ENCODE results near the gene PNP. TPM values are rescaled to one million over a fixed set of nuclear protein-coding genes. Genes with fewer than 3 reads are reported as not detected.
A peak's percentile ranks its signal among the peaks of the same experiment; 100 is the strongest.

Gene PNP
- total RNA-seq, 2 experiments from 2014 or later = 73.6 to 77.2 TPM

DNA sequence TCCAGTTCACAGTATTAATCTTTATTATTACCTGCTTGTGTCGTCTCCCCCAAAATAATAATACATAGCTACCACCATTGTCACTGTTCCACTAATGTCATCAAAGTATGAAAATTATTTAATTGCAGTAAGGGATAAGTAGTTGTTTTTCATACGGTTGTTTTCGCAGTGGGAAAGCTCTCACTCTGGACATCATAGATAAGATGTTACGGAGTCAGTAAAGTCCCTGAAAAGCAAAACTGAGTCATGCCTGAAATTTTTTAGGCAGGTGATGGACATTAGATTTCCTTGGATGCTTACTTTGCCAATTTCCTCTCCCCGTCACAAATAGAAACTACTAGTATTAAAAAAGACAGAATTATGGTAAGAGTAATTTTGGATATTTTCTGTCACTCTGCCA is 13.2 kb downstream of the PNP start:
- H3K9me3 ChIP-seq (ENCODE audit: control insufficient read depth in 1 of 2, insufficient read depth in 1 of 2, low read length in 2 of 2) = no peaks in the 10 kb centered on the region

DNA sequence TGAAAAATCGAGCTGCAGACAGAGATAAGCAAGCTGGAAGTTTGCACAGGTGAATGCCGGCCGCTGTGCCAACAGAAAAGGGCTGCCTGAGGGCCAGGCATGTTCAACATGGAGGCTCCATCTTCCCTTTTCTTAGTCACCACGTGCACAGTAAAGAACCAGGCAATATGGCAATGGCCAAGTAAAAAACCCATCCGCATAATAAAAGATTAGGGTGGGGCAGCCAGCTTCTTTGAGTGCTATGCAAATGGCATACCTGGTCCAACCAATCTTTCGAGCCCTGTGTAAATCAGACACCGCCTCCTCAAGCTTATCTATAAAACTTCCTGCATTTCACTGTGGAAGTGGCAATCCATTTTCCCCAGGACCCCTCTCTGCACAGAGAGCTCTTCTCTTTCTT is 16.7 kb downstream of the PNP start:
- Mint-ChIP-seq H3K4me3 (no peak overlapping the region), H3K4me1 (ENCODE audit: low read depth) (peaks cover 90% of the 10 kb centered on the region), H3K27ac (peak overlapping the region; percentile 0), H3K27me3 (no peaks in the 10 kb centered on the region), H3K9me3 (no peaks in the 10 kb centered on the region), H3K36me3 (ENCODE audit: low read depth) (no peaks in the 10 kb centered on the region)
- intact Hi-C loops (cut with DNase I, micrococcal nuclease) = no loop called here
- H3K4me3 ChIP-seq (ENCODE audit: low read length) = no peak overlapping the region
- DNase-seq (no peak), ATAC-seq (ENCODE audit: poor library complexity) (no peak)
- ChIA-PET CTCF (no interaction called here), POLR2A (interaction anchor here (2.7 to 6.0 kb wide), 3 partner anchors 8 to 31 kb away, joined by 14 to 50 read pairs (median 19); partner anchors contain the start of genes APEX1, OSGEP and PIP4P1)
- H3K4me1 ChIP-seq (ENCODE audit: insufficient read depth, low read length) = peaks cover 52% of the 10 kb centered on the region
- H3K36me3 ChIP-seq (ENCODE audit: insufficient read depth, low read length) = no peaks in the 10 kb centered on the region
- no peaks in the 10 kb centered on the region for H3K27me3 ChIP-seq (ENCODE audit: control insufficient read depth in 1 of 2, insufficient read depth in 2 of 2, low read length in 2 of 2)
- H3K27ac ChIP-seq (ENCODE audit: low read depth in 1 of 2, low read length in 2 of 2) = no peak overlapping the region
- TF ChIP-seq, protein P1, sequence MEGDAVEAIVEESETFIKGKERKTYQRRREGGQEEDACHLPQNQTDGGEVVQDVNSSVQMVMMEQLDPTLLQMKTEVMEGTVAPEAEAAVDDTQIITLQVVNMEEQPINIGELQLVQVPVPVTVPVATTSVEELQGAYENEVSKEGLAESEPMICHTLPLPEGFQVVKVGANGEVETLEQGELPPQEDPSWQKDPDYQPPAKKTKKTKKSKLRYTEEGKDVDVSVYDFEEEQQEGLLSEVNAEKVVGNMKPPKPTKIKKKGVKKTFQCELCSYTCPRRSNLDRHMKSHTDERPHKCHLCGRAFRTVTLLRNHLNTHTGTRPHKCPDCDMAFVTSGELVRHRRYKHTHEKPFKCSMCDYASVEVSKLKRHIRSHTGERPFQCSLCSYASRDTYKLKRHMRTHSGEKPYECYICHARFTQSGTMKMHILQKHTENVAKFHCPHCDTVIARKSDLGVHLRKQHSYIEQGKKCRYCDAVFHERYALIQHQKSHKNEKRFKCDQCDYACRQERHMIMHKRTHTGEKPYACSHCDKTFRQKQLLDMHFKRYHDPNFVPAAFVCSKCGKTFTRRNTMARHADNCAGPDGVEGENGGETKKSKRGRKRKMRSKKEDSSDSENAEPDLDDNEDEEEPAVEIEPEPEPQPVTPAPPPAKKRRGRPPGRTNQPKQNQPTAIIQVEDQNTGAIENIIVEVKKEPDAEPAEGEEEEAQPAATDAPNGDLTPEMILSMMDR (IDR thresholded peaks at IDR 0.05) = no peak
- H3K9me3 ChIP-seq (ENCODE audit: control insufficient read depth in 1 of 2, insufficient read depth in 1 of 2, low read length in 2 of 2) = no peaks in the 10 kb centered on the region

More for the DNA sequence above, 13.2 kb downstream of the PNP start:
- intact Hi-C loops (cut with DNase I, micrococcal nuclease) = no loop called here
- Histone ChIP-seq H3K27me3 (ENCODE audit: control insufficient read depth in 1 of 2, insufficient read depth in 2 of 2, low read length in 2 of 2) (no peaks in the 10 kb centered on the region), H3K4me1 (ENCODE audit: insufficient read depth, low read length) (peaks cover 52% of the 10 kb centered on the region), H3K36me3 (ENCODE audit: insufficient read depth, low read length) (peaks cover 3% of the 10 kb centered on the region), H3K27ac (ENCODE audit: low read depth in 1 of 2, low read length in 2 of 2) (no peak overlapping the region), H3K4me3 (ENCODE audit: low read length) (no peak overlapping the region)
- TF ChIP-seq, protein P1 (IDR thresholded peaks at IDR 0.05) = no peak
- peaks cover 85% of the 10 kb centered on the region for H3K4me1 Mint-ChIP-seq (ENCODE audit: low read depth)
- no peak for ATAC-seq (ENCODE audit: poor library complexity)
- no peaks in the 10 kb centered on the region for H3K9me3 Mint-ChIP-seq
- no peaks in the 10 kb centered on the region for H3K27me3 Mint-ChIP-seq
- DNase-seq = no peak
- H3K4me3 Mint-ChIP-seq = no peak overlapping the region
- CTCF ChIA-PET = interaction anchor here (1.0 kb wide), 1 partner anchor 13 kb away, joined by 4 read pairs; the partner anchor contains the start of gene PNP
- POLR2A ChIA-PET = interaction anchor here (1.7 kb wide), 1 partner anchor 20 kb away, joined by 6 read pairs; the partner anchor contains the start of gene PIP4P1
- H3K27ac Mint-ChIP-seq = peak overlapping the region; percentile 87
- H3K36me3 Mint-ChIP-seq (ENCODE audit: low read depth) = peaks cover 8% of the 10 kb centered on the region

DNA sequence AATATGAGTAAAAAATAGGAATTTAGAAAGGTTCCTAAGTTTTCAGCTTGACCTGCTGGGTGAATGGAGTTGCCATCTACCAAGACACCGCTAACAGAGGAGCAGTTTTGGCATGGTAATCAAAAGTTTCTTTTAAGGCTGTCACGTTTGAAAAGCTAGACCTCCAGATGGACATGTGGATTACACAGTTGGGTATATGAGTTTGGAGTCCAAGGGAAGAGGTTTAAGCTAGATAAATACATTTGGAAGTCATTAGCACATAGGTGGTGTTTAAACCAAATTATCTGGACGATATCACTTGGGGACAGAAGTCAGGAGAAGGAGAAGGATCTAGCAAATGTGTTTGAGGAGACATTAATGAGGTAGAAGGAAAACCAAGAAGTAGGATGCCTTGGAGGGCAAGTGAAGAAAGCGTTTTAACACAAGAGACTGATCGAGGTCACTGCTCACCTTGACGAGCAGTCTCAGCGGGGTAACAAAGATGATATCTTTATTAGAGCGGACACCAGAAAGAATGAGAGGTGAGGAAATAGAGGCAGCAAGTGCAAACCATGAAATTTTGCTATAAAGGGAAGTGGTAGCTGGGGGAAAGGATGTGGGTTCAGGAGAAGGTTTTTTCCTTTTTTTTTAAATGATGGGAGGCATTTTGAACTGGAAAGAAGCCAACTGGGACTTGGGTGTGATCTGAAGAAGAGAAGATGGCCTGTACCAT is 17.6 kb downstream of the PNP start:
- H3K4me1 Mint-ChIP-seq (ENCODE audit: low read depth) = peaks cover 92% of the 10 kb centered on the region
- Histone ChIP-seq H3K27me3 (ENCODE audit: control insufficient read depth in 1 of 2, insufficient read depth in 2 of 2, low read length in 2 of 2) (no peaks in the 10 kb centered on the region), H3K4me3 (ENCODE audit: low read length) (no peak overlapping the region), H3K9me3 (ENCODE audit: control insufficient read depth in 1 of 2, insufficient read depth in 1 of 2, low read length in 2 of 2) (no peaks in the 10 kb centered on the region), H3K36me3 (ENCODE audit: insufficient read depth, low read length) (no peaks in the 10 kb centered on the region), H3K27ac (ENCODE audit: low read depth in 1 of 2, low read length in 2 of 2) (peak overlapping the region in 1 of 2 donors; percentile 46), H3K4me1 (ENCODE audit: insufficient read depth, low read length) (peaks cover 56% of the 10 kb centered on the region)
- H3K36me3 Mint-ChIP-seq (ENCODE audit: low read depth) = no peaks in the 10 kb centered on the region
- POLR2A ChIA-PET = interaction anchor here (1.1 to 6.0 kb wide), 7 partner anchors 9 to 126 kb away, joined by 3 to 50 read pairs (median 4); partner anchors contain the start of genes APEX1, OSGEP, PIP4P1 and PNP
- ATAC-seq (ENCODE audit: poor library complexity) (no peak), DNase-seq (peak in 1 of 14 experiments; percentile 59)
- no peaks in the 10 kb centered on the region for H3K9me3 Mint-ChIP-seq
- TF ChIP-seq, protein P1 (IDR thresholded peaks at IDR 0.05) = no peak
- CTCF ChIA-PET = interaction anchor here (1.0 kb wide), 1 partner anchor 9 kb away, joined by 4 read pairs; no protein-coding TSS in a partner anchor
- H3K27ac Mint-ChIP-seq = peak overlapping the region; percentile 63
- no peaks in the 10 kb centered on the region for H3K27me3 Mint-ChIP-seq
- peak overlapping the region; percentile 67 for H3K4me3 Mint-ChIP-seq
- intact Hi-C loops (cut with DNase I, micrococcal nuclease) = no loop called here

All from CD4-positive, alpha-beta T cell (primary cell).